Left forelimb (tissue), 1 donor: ENCODE results near the gene GFOD1.
A peak's percentile ranks its signal among the peaks of the same experiment; 100 is the strongest.

Source experiments
- DNase-seq: peaks from one replicate; pipeline ENCODE4 v3.0.0-alpha.2; 2018; ENCODE audit warnings: low spot score

The GFOD1 gene

GRCh38 chr6:13425270-13425873 is 62.0 kb downstream of the GFOD1 start:
- peak; percentile 2 for DNase-seq

- peak; percentile 34 for DNase-seq
These were observed 64.1 kb downstream of the GFOD1 start for GRCh38 chr6:13423252-13423651.

DNA sequence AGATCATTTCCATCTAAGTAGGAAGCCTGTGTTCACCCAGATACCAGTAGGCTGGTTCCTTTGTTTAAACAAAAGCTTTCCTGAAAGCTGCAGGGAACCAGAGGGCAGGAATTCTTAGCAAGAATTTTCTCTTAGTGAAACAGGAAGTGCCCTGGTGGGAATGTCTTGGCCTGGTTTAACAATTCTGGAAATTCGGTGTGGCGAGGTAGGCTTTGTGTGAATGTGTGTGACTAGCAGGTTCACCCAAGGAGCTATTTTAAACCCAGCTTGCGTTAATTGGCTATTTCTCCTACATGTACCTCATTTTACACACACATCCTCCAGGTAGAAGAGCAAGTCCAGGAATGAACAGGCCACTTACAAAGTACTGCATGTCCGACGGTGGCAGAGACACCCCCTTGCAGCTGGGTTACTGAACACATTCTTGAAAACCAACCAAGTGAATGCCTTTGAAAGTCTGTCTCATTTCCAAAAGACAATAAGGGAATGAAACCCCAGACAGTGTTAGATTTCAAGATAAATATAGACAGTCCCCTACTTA is 64.6 kb downstream of the GFOD1 start:
- peak; percentile 42 for DNase-seq

DNA sequence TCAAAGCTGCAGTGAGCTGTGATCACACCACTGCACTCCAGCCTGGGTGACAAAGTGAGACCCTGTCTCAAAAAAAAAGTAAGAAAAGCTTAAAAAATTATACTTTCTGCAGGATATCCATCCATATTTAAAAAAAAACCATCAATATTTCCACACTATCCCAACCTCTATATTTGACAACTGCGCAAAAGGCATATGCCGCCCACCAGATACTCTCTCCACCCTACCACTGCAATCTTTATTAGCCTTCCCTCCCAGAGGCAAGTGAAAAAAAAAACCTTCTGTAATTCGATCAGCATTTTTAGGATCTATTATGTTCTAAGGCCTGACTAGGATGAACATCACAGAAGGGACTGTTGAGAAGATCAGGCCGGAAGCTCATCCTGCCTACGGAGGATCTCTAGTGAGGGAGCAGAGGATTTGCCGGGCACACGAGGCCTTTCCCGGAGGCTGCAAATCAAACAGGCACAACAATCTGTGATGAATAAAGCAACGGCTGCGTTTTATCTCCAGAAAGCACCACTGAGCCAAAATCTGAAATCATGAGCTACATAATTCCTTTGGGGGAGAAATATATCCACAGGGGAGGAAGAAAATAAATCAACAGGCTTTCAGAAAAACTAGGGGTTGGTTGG is 65.9 kb downstream of the GFOD1 start:
- DNase-seq: peak; percentile 15

GRCh38 chr6:13420269-13420668 is 67.1 kb downstream of the GFOD1 start:
- DNase-seq: no peak

DNA sequence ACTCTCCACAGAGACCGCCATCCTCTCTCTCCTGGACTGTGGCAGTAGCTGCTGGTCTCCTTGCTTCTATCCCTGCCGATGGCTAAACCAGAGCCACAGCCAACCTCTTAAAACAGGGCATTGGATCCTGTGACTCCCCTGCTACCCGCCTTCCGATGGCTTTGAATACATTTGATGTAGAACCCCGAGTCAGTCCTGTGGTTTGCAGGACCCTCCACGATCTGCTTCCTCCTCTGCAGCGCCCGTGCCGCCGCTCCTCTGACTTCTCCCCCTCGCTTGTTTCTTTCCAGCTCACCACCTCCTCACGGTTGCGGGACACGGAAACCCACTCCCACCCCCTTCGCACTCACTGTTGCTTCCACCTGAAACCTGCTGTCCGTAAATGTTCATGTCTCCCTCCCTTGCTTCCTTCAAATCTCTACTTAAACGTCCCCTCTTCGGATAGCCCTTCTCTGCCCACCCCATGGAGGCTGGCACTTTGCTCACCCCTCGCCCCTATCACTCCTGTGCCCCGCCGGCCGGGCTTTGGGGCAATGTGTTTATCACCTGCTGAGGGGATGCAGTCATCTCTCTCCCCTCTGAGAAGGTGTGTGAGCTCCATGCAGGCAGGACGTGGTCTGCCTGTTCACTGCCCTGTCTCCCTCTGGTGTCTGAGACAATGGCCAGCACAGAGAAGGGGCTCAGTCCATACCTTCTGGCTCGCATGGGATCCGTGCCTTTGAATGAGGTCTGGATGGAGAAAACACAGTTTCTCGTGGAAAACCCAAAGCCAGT is 67.8 kb downstream of the GFOD1 start:
- peak; percentile 58 for DNase-seq

DNA sequence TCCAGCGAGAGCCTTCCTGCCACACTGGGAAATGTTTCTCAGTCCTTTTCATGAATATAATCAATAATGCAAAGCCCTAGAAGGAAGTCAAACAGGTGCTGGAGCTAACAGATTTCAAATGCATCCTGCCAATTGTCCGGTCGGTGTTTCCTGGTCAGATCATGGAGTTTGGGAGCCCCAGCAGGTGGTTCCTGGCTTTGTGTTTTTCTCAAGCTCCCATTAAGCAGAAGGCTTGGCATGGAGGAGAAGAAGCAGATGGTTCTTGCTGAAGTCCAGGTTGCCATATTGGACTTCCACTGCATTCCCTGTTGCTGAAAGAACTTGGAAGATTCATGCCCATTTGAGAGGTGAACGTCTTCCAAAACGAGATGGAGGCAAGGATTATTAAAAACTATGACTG is 68.6 kb downstream of the GFOD1 start:
- peak; percentile 33 for DNase-seq

DNA sequence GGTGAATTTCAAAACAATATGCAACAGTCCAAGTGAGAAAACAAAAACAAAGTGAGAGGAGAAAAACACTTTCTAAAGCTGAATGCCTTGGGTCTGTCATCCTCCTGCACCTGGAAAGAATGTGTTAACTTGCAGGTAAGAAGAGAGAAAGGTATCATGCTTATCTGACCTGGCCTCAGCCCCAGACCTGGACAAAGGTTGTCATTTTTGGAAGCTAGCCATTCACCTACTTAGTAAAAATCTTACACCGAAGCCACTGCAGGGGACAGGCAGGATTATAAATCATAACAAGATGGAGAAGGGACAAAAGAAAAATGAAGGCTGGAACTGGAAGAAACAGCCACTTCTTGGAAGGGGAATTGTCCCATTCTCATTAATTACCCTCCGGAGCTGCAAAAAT is 69.4 kb downstream of the GFOD1 start:
- no peak for DNase-seq

GRCh38 chr6:13417431-13417830 is 70.0 kb downstream of the GFOD1 start:
- peak; percentile 3 for DNase-seq

- no peak for DNase-seq
These were observed 72.1 kb downstream of the GFOD1 start for GRCh38 chr6:13415283-13415682.

DNA sequence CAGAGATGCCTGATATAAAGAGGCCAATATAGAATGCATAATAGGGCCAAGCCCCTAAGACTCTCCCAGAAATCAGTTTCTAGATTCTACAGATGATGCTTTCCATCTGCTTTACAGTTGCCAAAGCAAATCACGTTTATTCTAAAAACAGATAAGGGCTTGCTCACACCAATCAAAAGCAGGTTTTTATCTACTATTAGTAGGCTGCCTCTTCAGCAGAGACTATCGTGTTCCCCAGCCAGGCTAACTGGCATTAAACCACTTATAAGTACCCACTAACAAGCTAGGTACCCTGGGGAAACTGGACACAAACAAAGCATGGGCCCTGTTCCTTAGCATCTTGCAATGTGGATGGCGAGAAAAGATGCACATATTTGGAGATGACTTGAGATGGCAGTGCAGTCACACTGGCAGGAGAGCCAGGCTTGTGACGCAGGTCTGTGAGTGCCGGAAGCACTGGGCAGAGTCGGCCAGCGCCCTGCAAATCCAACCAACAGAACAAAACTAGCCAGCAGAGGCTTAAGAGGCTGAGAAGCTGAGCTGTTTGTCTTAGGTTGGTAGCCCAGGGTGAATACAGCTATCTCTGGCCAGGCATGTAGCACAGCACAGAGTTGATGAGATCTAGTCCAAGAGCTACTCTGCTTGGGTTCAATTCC is 73.4 kb downstream of the GFOD1 start:
- DNase-seq: peak; percentile 12

- DNase-seq: no peak
These were observed 73.9 kb downstream of the GFOD1 start for GRCh38 chr6:13413466-13413862.

DNA sequence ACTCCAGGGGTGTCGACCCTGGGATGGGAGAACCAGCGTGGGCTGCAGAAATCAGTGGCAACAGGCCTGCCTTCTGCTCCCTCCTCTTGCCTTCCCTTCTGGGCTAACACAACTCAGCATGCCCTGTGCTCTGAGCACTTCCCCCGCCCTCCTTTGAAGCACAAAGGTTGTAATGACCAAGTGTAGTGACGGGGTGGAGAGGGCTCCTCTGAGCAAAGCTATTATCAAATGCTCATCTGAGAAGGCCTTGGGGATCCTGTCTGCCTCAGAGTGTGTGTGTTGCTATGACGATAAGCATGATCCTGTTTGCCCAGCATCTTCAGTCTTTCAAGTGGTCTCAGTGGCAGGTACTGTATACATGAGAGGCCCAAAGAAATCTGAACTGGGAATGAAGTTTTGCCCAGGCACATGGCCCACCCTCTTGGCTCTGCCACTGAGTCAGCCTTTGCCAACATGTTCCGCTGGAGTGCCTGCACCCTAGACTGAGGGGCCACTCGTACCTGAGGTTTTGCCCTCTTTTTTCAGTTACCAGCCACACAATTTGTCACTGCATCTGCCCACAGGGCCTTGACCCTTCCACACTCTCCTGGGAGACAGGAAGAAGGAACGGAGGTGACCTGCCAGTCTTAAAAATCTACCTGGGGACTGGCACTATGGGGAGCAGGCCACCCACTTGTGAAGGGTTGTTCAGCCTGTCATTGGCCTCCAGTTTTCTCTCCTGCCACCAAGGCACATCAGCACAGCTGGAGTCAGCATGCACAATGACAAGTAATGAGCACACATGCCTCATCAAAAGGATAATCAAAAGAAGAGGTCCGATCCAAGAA is 74.5 kb downstream of the GFOD1 start:
- DNase-seq: no peak

GRCh38 chr6:13412211-13412610 is 75.2 kb downstream of the GFOD1 start:
- no peak for DNase-seq

DNA sequence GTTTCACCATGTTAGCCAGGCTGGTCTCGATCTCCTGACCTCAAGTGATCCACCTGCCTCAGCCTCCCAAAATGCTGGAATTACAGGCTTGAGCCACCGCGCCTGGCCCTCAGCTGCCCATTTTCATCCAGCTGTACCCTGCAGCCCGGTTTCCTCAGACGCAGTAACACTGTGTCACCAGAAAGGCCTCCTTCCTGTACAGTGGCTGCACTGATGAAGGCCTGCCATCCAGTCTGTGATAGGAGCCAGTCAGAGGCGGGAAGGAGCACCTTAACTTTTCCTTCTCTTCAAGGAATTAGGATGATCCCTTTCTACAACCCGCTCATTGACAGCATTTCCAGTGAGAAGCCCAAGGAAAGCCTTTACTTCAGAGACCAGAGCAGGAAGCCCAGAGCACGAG is 75.9 kb downstream of the GFOD1 start:
- peak; percentile 9 for DNase-seq

DNA sequence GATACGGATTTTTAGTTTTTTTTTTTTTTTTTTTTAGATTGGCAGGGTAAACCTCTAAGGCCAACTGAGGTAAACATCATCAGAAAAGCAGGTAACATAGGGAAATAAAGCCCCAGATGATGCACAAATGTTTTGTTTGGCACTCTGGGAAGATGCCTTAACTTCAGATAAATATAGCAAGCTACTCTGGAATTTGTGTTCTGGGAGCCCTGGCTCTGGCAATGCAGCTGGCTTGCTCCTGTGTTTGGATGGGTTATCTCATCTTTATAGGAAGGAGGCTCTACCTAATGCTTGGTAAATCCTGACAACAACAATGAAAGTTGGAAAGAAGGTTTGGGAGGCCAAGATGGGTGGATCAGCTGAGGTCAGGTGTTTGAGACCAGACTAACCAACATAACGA is 77.4 kb downstream of the GFOD1 start:
- DNase-seq: no peak

DNA sequence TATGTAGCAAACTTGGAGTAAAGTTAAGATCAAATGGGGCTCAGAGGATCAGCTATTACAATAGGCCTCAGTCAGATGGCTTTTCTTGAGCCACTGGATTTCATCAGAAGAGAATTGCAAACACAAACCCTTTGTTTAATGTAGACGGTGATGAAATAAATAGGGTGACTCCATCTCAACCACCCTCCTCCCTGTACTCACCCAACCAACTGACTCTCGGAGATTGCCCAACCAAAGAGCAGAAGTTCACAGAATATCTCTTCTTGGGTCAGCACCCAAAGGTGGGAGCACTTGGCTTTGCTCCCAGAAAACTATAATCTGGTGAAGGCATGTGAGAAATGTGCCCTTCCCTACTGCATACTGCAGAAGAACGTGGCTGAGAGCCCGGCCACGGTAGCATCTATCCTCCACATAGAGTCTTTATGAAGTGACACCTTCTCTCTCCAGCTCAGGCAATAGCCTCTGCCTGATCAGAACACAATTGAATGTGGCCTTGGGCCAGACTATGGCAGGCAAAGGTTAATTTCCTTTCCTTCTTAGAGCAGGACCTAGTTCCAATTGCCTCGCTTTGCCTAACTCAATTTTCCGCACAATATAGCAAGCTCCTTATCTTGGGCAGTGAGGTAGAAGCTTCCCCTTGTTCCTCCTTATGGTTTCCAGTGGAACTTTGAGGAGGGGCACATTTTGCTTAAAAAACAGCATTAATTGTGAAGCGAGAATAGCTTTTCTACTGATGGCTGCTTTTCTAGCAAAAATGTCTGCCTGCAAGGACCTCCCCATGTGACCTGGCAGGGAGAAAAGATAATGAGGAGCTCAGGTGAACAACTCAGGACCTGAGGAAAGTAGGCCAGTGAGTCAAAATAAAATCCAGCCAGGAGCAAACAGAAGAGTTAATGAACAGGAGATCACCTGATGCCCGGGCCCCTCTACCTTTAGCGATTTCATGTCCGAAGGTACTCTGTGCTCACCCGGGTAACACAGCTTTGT is 79.4 kb downstream of the GFOD1 start:
- no peak for DNase-seq

DNA sequence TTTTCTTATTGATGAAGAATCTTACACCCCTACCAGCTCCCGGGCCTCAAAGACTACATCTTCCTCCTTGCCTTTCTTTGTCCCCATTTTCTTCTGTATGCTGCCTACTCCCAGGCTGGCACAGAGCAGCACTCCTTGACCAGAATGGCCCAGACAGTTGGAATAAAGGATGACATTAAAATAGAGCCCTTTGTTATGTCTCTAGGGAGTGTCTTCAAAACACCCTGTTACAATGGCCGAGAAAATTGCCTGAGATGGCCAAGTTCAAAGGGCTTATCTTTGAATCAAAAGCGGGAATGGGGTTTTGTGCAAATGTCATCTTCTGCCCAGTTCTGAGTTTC is 80.1 kb downstream of the GFOD1 start:
- no peak for DNase-seq

- DNase-seq: no peak
These were observed 80.6 kb downstream of the GFOD1 start for GRCh38 chr6:13406781-13407180.

- no peak for DNase-seq
These were observed 81.4 kb downstream of the GFOD1 start for GRCh38 chr6:13405961-13406477.
